Activated CD4-positive, CD25-positive, alpha-beta regulatory T cell (primary cell): Measurements from ENCODE around the gene TPP2.

Experiments
- DNase-seq, 4 experiments: peaks; one replicate each; lab custom pipeline; 2025; lab: John Stamatoyannopoulos, UW

The TPP2 gene

DNA sequence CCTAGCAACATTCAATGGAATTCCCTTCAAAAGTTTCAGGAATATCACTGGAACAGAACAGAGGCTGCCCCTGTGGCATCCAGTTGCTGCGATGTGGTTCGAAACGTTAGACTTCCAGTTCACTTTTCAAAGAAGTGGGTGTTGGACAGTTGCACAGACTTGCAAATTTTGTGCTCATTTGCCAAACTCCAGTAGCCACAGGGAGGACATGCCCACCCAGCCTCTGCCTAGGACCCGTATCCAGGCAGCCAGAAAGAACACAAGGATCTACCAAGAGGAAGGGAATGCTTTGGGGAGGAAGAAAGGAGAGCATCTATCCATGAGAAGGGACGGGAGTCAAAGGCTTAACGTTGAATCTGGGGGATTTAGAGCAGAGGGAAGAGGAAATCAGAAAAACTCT, 98.2 kb downstream of the TPP2 start, which contains the start of gene METTL21C:
TSS of gene METTL21C (minus strand) at position 108 of the 400 bp plus-strand sequence. CDS start 546 bp downstream, outside the sequence.
- no peak for DNase-seq

DNA sequence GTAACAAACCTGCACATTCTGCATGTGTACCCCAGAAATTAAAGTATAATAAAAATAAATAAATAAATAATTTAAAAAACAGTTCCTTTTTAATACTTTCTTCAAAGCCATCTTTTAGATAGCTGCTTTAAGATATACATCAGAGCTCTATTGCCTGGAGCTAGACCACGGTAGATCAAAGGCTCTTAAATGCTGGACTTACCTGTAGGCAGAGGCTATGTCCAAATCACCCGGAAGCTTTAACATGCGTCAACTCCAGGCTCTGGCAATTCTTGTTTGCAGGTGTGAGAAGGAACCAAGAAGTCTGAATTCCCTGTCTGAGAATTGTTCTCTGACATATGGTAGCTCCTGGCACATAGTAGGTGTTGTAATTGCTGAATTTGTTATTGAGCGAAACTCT, 99.7 kb downstream of the TPP2 start:
- DNase-seq: no peak

DNA sequence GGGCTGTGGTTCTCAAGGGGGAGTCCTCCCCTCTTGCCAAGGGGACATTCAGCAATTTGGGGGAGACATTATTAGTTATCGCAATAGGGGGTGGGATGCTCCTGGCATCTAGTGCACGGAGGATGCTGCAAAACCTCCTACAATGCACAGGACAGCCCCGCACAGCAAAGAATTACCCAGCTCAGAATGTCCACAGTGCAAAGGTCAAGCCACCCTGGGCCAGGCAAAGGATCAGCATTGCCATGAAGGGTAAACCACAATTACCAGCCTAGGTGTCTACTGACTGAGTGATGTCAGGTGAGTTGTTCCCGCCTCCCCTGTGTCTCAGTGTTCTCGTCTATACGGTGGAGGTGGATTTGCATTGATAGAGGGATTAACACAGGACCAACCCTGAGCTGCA, 100.5 kb downstream of the TPP2 start:
- DNase-seq: no peak

DNA sequence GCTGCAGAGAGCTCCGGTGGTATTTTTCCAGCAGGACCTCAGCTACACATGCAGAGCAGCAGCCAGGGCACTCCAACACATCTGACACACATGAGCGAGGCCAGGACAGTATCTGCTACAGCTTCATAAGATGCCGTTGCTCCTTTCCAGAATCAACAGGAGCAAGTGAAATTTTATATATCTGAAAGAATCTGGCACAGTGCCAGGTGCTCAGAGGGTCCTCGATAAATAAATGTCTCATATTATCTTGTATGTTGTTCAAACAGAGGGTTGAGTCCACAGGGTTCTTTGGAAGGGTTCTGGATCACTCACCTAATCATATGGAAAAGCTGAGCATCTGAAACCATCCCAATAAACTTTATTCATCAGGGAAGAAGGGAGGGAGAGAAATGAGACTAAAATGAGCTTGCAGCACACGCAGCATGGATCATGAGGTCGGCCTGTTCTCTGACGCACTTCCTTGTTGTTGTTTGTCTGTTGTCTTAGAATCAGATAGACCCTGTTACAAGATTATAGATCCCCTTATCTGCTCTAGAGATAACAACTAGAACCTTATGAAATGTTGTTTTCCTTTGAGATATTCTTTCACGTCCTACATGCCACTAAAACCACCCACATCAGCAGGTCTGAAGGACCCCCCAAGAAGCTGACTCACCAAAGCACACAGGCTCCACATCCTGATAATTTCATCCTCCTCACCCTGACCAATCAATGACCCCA, 101.3 kb downstream of the TPP2 start:
- DNase-seq: no peak

DNA sequence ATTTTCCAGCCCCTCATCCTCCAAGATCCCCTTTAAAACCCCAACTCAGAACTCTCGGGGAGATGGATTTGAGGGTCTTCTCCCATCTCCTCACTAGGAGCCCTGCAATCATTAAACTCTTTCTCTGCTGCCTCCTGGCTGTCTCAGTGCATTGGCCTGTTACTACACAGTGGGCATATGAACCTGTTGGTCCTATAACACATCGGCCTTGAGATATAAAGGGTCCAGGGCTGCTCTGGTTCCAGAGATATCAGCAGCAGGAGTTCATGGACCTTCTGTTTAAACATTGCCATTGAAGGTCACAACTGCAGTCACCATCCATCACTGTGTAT, 101.8 kb downstream of the TPP2 start:
- no peak for DNase-seq

DNA sequence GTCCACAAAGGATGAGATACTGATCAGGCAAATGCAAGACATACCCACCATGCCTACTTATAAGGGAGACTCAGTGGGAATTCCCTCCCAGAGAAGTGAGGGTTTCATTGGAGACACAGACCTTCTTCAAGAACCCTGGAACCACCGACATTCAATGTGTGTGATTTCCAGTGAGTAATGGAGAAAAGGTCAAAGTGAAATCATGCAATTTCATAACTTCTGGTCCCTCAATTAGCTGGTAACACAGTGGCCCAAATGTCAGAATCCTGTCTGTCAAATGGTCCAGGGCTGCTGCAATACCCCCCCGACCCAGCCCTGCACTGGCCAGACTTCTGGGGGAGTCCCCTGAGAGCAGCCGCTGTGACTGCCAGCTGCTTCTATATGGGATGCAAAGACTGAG, 102.7 kb downstream of the TPP2 start:
- no peak for DNase-seq

DNA sequence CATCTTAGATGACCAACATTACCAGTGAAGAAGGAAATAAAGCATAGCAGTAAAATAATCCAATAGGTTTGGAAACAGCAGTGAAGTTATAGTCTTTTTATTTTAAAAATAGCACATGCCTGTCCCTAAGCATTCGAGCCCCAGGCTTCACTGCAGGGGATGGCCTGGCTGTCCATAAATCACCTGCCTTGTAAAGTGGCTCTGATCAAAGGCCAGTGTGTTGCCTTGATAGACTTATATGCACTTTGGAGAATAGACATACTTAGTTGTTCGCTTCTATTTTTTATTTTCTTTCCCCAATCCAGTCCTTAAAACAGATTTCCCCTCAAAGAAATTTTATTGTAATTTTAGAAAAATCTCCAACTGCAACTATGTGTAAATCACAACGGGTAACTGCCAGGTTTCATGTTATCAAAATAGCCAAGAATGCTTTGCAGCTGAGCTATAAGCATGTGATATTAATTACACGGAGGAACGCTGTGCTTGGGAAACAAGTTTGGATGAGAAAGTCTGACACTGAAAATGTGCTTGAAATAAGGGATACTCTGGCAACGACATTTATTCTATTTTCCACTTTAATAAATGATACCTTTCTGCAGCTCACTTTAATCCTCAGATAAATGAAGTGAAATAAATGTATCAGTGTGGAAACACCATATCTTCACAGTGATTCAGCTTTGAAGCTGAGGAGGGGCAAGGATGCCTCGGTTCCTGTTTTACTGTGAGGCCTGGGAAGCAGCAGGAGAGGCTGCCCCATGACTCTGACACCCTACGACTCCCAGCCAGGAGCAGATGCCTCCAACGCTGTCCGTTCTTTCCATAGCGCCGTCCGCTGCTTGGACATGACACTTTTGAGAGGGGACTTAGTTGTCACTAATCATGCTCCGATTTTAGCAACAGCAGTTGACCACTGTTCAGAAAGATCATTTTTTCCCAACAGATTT, 103.6 kb downstream of the TPP2 start:
- DNase-seq: no peak

DNA sequence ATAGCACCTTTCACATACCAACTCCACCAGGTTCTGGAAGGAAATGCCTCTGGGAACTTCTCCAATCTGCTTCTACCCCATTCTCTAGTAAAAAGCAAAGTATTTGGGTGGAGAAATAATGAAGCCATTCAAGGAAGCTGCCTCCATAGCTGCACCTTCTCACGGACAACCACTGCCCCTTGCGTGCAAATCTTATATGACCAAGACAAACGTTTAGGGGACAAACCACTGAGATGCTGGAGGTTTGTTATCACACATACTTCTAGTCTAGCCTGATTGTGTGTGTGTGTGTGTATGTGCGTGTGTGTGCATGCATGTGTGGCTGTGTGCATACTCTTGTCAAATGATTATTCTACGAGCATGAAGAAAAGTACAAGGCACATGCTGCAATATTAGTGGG, 104.5 kb downstream of the TPP2 start:
- no peak for DNase-seq

DNA sequence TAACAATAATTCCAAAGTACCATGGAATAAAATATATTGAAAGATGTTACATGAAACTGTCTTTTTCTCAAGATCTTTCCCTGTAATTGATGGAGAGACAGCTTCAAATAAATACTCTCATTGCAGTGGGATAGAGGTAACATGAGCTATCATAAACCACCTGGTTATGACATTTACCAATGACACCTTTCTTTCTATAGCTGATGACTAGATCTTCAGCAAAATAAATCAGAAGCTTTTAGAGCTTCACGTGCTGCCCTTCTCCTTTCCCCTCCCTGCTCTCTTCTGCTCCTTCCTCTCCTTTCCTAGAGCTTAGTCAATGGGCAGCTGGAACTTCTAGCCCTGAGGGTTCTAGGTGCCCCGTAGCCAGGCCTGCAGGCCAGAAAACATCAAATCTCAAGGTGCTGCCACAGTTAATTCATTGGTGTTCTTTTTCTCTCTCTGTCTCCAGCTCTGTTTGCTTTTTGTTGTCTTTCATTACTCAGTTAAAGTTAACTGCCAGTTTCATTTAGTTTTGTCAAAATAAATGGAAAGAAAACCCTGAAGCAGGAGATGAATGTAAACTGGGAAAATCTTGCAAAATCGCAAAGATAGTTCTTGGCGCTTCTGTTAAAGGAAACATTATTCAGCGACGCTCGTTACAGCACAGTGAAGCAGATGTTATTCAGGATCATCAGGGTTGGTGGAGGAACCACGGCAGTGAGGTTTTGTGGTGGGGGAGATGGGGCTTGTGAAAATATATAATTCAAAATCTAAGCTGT, 106.4 kb downstream of the TPP2 start:
- DNase-seq: no peak

DNA sequence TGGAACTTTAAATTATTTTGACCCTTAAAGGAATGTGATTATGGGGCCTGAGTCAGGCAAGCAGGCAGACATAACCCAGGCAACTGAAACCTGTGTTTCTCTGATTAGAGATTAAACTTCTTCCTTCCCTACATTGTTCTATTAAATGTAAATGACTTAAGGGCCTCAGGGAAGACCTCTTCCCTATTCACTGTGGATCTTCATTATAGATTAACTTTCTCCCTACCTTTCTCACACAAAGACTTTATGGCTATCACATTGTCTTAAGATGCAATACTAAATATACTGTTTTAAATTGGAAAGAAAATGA, 106.9 kb downstream of the TPP2 start:
- no peak for DNase-seq

DNA sequence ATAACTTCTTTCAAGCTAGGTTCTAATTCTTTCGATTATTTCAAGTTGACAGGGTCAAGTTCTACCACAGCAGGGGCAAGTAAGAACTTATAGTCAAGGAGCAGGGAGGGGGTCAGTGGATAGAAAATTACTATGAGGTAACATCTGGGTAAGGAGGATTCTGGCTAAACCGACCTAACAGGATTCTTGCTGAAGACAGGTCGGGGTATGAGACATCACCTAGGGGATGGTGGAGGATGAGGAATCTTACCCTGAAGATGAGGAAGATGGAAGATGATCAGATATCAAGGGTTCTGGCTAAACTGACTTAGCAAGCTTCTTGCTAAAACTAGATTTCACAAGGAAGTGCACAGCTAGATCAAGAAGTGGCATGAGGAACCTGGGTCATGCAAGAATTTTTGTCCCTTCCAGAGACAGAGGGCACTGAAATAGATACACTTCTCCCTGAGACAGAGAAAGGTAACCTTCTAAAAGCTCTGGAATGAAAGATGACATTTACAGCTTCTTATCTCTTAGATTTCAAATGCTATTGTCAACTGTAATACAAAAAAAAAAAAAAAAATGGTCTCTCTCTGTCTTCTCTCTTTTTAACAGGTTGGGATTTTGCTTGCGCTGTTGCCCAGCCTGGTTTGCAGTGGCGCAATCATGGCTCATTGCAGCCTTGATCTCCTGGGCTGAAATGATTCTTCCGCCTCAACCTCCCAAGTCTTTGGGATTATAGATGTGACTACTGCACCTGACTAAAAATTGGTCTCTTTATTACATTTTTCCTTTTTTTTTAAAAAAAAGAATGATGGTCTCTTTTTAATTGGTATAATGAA, 107.7 kb downstream of the TPP2 start:
- no peak for DNase-seq

DNA sequence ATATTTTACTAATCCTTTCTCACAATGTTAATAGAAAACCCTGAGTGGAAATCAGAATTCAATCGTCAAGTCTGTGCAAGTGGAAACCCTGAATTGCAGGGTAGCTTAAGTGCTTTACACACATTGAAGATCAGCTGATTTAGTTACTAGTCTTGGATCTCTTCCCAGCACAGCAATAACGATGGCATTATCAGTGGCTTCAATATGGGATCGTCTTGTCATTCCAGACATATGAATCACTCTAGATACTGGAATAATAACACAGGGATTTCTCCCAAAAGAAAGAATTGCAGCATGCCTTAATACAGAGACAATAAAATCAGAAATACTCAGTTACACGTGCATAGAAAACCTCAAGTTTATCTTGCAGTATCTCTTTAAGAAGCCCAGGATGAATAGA, 110.7 kb downstream of the TPP2 start:
- no peak for DNase-seq

DNA sequence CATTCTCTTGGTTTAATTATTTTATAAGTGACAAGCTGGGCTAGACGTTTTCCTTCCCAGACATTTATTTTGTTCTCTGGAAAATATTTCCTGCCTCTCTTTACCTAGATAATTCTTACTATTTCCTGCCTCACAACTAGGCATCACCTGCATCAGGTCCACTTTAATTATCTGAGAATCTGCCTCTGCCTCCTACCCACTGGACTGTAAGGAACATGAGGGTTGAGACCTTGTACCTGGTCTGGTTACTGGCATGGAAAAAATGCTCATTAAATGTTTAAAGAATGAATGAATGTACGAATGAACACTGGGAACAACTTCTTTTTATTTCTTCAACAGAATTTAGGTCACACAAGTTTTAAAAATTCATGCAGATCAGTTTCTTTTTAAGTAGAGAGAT, 111.4 kb downstream of the TPP2 start:
- DNase-seq: no peak

DNA sequence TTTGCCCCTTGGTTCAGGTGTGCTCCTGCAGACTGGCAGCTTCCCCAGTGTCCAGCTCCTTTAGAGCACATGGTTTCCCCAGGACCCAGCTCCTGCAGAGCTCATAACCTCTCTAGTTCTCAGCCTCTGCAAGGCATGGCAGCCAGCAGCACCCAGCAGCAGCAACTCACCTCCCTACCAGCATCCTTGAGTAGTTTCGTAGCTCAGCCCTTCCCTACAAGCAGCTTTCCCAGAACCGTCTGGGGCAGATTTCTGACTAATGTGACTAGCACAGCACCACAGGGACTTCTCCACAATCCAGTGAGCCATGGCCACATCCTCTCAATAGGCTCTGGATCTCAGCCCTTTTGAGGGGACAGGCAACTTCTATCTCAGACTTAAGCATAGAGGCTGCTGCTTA, 112.2 kb downstream of the TPP2 start:
- no peak for DNase-seq

DNA sequence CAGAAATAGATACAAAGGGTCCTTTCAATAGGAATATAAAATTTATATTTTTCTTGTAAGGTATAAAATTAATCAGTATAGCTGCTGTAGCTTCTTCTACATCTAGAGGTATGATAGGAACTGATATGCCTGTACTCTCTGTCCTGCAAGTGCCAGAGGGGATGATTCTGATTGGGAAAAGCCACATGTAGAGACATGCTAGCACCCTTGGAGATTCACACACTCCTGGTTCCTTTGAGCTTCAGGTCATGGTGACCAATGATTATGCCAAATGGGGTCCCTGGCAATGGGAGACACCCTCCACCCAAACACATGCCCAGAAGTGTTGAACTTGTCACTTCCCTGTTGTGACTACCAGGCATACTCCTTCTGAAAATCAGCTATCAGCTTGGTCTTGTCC, 112.8 kb downstream of the TPP2 start:
- no peak for DNase-seq

DNA sequence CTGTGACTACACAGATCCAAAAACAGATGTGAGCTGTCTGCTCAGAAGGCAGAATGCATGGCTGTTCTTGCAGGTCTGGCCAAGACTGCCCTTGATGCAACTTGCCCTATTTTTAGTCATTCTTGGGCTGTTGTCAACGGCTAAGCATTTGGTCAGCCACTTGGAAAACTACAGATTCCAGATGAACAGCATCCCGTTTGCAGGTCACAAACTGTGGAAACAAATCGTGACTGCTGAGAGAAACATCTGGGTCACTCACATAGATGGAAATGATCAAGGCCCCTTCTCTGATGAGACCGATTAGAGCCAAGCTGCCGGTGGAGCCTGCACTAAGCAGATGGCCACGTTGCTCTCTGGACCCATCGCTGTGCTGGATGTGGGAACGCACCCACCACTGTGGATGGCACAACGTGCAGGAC, 113.5 kb downstream of the TPP2 start:
- no peak for DNase-seq

DNA sequence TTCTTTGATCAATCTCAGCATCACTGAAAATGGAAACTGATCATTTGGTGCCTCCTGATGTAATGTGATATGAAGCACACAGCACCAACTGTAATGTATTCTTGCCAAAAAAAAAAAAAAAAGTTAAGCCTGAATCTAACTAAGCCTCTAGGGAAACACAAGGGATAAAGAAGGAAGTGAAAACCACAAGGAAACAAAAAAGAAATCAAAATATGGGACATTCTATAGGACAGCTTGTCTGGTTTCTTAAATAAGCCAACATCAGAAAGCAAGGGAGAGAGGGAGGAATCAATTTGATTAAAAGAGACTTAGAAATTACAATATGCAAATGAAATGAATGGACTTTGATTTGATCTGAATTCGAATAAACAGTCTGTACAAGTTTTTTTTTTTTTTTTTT, 118.7 kb downstream of the TPP2 start:
- DNase-seq: no peak

DNA sequence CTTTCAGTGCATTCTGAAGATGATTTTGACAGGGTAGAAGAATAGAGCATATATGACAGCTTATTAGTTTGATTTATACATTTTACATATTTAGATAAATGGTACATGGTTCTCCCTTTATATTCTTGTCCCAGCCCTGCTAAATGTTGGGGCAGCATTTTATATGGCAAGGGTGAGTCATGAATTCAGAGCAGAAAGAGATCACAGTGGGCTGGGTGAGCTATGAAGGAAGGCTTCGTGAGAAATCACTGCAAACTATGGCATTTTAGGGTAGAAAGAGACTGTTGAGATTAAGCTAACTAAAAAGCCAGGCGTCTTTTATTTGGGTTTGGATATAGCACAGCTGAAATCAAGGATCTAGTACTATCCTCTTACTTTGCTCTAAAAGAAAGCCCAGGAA, 122.0 kb downstream of the TPP2 start:
- no peak for DNase-seq

DNA sequence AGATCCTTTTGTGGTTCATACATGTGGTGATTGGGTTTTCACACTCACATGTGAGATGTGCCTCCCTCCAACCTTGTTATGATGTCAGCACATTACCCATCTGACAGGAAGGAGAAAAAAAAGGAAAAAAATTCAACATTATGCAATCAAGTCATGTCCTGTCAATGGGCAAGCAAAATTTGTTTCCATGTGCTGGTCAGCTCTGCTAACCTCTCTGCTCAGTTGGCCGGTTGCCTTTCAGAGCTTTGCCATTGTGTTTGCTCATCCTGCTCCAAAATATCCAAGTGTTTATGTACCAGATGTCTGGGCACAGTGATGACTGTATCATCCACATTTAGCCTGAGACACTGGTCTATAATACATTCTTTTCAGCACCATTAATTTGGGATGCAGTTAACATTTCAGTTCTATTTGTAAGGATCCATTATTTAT, 125.0 kb downstream of the TPP2 start:
- DNase-seq: no peak

DNA sequence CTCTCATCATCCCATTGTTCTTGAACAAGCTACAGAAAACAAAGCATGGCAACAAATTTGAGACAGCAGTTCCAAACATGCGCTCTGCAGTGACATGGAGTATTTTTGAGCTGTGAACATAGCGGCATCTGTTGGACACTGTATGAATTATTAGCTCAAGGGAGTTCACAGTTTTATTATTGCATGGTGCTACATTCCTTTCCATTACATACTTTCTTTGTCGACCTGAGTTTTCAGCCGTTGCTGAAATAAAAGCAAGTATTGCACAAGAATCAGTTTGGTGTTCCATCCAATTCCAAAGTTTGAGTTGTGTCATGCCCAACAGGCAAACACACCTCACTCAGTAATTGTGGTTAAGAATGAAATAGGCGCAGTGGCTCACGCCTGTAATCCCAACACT, 128.1 kb downstream of the TPP2 start:
- DNase-seq: no peak

DNA sequence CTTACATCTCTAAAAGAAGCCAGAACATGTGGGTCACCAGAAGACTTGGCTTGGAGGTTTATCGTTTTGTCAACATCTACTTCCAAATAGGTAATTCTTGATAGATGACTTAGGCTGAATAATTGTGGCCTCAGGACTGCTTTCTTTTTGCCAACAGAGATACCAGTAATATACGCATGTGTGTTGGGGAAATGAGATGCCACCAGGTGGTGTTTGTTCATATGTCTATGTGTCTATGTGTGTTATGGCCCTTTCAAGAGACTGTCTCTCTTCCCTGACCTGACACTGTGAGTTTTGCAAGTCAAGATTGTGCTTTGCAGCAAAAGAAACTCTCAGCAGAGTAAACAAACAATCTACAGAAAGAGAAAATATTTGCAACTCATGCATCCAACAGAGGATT, 129.6 kb downstream of the TPP2 start:
- no peak for DNase-seq
